Measurements from ENCODE around the gene GLT6D1.

The GLT6D1 gene

DNA sequence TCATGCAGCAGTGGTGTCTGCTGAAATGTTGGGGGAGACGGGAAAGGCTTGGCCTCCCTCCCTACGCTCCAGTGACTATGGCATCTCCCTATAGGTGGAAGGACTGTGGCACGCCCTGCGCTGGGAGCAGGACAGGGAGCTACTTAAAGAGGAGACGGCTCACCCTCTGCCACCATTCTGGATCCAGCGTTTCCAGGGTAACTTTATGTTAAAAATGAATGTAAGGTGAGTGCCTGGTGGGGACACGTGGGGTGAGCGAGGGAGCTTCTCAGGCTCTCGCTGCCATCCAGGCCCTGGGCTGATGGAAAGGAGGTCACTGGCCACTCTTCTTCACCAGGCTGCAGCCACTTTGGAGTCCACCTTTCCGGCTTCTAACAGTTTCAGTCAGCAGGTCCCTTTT is 62.1 kb downstream of the GLT6D1 start:
- no peak for ATAC-seq
- Mint-ChIP-seq H3K4me3 (no peak overlapping the region), H3K27ac (no peak overlapping the region), H3K9me3 (no peaks in the 10 kb centered on the region), H3K4me1 (no peaks in the 10 kb centered on the region), H3K36me3 (no peaks in the 10 kb centered on the region)
- no peak for DNase-seq (ENCODE audit: low spot score in 2 of 2)

GRCh38 chr9:135575995-135576631 is 63.2 kb downstream of the GLT6D1 start:
- no peaks in the 10 kb centered on the region for H3K9me3 Mint-ChIP-seq
- no peak overlapping the region for H3K4me3 Mint-ChIP-seq
- ATAC-seq (no peak), DNase-seq (ENCODE audit: low spot score in 2 of 2) (no peak)
- no peak overlapping the region for H3K27ac Mint-ChIP-seq
- no peaks in the 10 kb centered on the region for H3K4me1 Mint-ChIP-seq
- no peaks in the 10 kb centered on the region for H3K36me3 Mint-ChIP-seq

GRCh38 chr9:135574943-135575342 is 64.4 kb downstream of the GLT6D1 start:
- ATAC-seq (no peak), DNase-seq (ENCODE audit: low spot score in 2 of 2) (no peak)
- no peak overlapping the region for H3K27ac Mint-ChIP-seq
- no peak overlapping the region for H3K4me3 Mint-ChIP-seq
- H3K9me3 Mint-ChIP-seq, result no peaks in the 10 kb centered on the region
- no peaks in the 10 kb centered on the region for H3K36me3 Mint-ChIP-seq
- H3K4me1 Mint-ChIP-seq, result no peaks in the 10 kb centered on the region

DNA sequence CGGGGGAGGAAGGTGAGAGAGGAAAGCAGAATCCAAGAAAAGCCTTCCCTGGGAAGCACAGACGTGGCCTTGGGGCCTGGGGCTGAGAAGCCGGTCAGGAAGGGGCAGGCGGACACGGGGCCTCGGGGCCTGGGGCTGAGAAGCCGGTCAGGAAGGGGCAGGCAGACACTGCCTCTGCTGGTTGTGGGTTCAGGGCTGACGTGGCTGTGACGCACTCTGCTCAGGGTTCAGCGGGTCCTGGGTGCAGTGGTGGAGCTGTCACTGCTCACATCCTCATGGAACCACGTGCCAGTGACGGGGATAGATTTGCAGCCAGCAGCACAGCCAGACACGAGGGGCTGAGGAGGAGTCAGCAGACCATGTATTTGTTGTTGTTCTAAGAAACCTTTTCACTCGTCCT is 65.0 kb downstream of the GLT6D1 start:
- no peaks in the 10 kb centered on the region for H3K36me3 Mint-ChIP-seq
- H3K4me3 Mint-ChIP-seq, result no peak overlapping the region
- H3K27ac Mint-ChIP-seq, result no peak overlapping the region
- DNase-seq (ENCODE audit: low spot score in 2 of 2) (no peak), ATAC-seq (no peak)
- H3K9me3 Mint-ChIP-seq, result peaks cover under 1% of the 10 kb centered on the region
- no peaks in the 10 kb centered on the region for H3K4me1 Mint-ChIP-seq

Data from stimulated activated effector memory CD8-positive, alpha-beta T cell treated with anti-CD3 and anti-CD28 coated beads, Interleukin-12 subunit alpha, Interleukin-12 subunit beta, amount 100 ng/mL, for 72 hours (primary cell).